Thyroid gland (tissue), 4 donors: ENCODE data around the gene BRD4. TPM values are rescaled to one million over a fixed set of nuclear protein-coding genes. Genes with fewer than 3 reads are reported as not detected.

Experiments
- DNase-seq, 2 donors: peaks; one replicate each; pipeline ENCODE4 v3.0.0-alpha.2; 2019
- H3K27ac ChIP-seq, 3 donors: fragments of 200-600 bp; sonication (generic); 1 replicate in 2 of 3; 2 replicates in 1 of 3; pipeline ENCODE4 v1.5.1; 2016 to 2019; ENCODE audit warnings: mild to moderate bottlenecking in 1 of 3, moderate library complexity in 1 of 3
- H3K27me3 ChIP-seq: fragments of 200-600 bp; sonication (generic); one replicate; pipeline ENCODE4 v1.5.1; 2019
- H3K36me3 ChIP-seq, 2 donors: fragments of 200-600 bp; sonication (generic); one replicate each; pipeline ENCODE4 v1.5.1; 2016 to 2019
- H3K4me1 ChIP-seq, 2 donors: fragments of 200-600 bp; sonication (generic); one replicate each; pipeline ENCODE4 v1.5.1; 2017 to 2019
- H3K4me3 ChIP-seq, 3 donors: fragments of 200-600 bp; sonication (generic); replicated peaks in 1 of 3; 1 replicate in 2 of 3; 2 replicates in 1 of 3; pipeline ENCODE4 v1.5.1; 2016; ENCODE audit warnings: mild to moderate bottlenecking in 1 of 3
- H3K9me3 ChIP-seq: fragments of 200-600 bp; sonication (generic); one replicate; pipeline ENCODE4 v1.5.1; 2017
- POLR2A ChIP-seq, 2 donors: fragments of 450-650 bp; IDR thresholded peaks; one replicate each; pipeline ENCODE4 v1.6.1; 2017; ENCODE audit warnings: antibody characterized with exemption in 2 of 2, mild to moderate bottlenecking in 2 of 2, moderate library complexity in 1 of 2
- WGBS, 2 donors: methylation state at CpG; one replicate each; pipeline ENCODE4 v1.1.5; 2017; 5-methylcytosine and 5-hydroxymethylcytosine counted together
- intact Hi-C: fragments of 100-400 bp; cut with DNase I; formaldehyde crosslinking; loops from one replicate; pipeline ENCODE4 v1.15.1; 2023
- total RNA-seq, 4 donors: library from RNA; depleted of rRNA; stranded (reverse); fragments of >200 nt; gene quantifications; one replicate each; pipeline ENCODE4 v1.2.3, GENCODE V29; 2016
- TF ChIP-seq, protein P1 (sequence below), 6 experiments: fragments of 200-600 bp in 3 of 6; fragments of 450-650 bp in 3 of 6; sonication (generic) in 3 of 6; IDR thresholded peaks; one replicate each; pipeline ENCODE4 v1.5.1; 2016 to 2019; ENCODE audit warnings: antibody characterized with exemption in 6 of 6, mild to moderate bottlenecking in 2 of 6, inconsistent platforms in 1 of 6, moderate library complexity in 1 of 6

The BRD4 gene
- total RNA-seq, 4 donors from 2014 or later, result 20.8 to 78.1 (median 32.4) TPM

DNA sequence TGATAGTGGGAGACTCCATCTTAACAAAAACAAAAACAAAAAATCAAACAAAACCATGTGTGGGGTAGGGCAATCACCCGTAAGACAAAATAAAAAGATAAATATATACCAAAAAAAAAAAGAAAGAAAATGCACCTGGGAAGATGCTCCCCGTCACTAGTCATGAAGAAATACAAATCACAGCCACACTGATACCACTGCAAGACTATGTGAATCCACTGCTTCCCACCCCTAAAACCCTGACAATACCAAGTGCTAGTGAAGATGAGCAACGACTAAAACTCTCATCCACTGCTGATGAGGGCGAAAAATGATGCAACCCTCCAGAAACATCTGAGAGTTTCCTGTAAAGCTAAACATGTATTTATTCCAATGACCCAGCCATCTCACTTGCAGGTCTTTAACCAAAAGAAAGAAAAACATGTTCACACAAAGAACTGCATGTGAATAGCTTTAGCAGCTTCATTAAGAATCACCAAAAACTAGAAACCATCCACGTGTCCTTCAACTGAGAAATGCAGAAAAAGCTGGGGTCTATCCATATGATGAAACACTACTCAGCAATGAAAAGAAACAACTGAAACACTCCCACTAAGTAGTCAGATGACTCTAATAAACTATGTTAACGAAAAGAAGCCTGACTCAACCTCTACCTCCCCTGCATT is 31.7 kb downstream of the BRD4 start:
- H3K4me1 ChIP-seq, result peaks cover 77 to 89% of the 10 kb centered on the region in 2 donors
- no peak for TF ChIP-seq POLR2A (IDR thresholded peaks at IDR 0.05)
- TF ChIP-seq, protein P1, sequence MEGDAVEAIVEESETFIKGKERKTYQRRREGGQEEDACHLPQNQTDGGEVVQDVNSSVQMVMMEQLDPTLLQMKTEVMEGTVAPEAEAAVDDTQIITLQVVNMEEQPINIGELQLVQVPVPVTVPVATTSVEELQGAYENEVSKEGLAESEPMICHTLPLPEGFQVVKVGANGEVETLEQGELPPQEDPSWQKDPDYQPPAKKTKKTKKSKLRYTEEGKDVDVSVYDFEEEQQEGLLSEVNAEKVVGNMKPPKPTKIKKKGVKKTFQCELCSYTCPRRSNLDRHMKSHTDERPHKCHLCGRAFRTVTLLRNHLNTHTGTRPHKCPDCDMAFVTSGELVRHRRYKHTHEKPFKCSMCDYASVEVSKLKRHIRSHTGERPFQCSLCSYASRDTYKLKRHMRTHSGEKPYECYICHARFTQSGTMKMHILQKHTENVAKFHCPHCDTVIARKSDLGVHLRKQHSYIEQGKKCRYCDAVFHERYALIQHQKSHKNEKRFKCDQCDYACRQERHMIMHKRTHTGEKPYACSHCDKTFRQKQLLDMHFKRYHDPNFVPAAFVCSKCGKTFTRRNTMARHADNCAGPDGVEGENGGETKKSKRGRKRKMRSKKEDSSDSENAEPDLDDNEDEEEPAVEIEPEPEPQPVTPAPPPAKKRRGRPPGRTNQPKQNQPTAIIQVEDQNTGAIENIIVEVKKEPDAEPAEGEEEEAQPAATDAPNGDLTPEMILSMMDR (IDR thresholded peaks at IDR 0.05), result no peak
- no peak overlapping the region for H3K4me3 ChIP-seq
- no peaks in the 10 kb centered on the region for H3K9me3 ChIP-seq
- no peaks in the 10 kb centered on the region for H3K36me3 ChIP-seq
- intact Hi-C loops, result no loop called here
- WGBS, 2 donors, result 86 to 88% methylated on average over 6 of the region's 6 CpGs
- no peak for DNase-seq
- no peaks in the 10 kb centered on the region for H3K27me3 ChIP-seq
- no peak overlapping the region for H3K27ac ChIP-seq

DNA sequence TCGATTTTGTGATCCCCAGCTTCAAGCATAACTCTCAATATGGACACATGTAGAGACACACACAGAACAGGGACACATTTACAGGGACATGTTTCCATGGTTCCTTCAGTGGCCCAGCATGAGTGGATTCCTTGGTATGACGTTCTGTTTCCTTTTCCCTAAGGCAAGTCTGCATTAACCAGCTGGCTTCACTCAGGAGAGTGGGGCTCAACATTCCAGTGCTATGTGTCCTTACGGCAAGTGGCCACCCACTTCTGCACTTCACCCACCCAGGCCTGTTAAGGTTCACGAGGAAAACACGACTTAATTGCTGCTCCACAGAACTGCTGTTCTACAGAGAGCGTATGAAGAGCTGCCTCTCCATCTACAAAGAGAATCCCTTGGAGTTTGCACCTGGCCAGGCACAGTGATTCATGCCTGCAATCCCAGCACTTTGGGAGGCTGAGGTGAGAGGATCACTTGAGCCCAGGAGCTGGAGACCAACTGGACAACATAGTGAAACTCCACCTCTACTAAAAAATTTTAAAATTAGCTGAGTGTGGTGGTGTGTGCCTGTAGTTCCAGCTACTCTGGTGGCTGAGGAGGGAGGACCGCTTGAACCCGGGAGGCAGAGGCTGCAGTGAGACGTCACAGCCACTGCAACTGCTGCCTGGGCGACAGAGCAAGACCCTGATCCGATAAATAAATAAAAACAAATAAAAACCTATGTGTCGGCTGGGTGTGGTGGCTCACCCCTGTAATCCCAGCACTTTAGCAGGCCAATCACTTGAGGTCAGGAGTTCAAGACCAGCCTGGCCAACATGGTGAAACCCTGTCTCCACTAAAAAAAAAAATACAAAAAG is 32.5 kb downstream of the BRD4 start:
- TF ChIP-seq POLR2A (IDR thresholded peaks at IDR 0.05), result no peak
- TF ChIP-seq, protein P1 (IDR thresholded peaks at IDR 0.05), result no peak
- Histone ChIP-seq H3K27ac (no peak overlapping the region), H3K9me3 (no peaks in the 10 kb centered on the region), H3K36me3 (no peaks in the 10 kb centered on the region), H3K27me3 (no peaks in the 10 kb centered on the region), H3K4me3 (no peak overlapping the region), H3K4me1 (peaks cover 81 to 90% of the 10 kb centered on the region in 2 donors)
- WGBS, 2 donors, result 72 to 84% methylated on average over 9 to 12 of the region's 12 CpGs
- DNase-seq, result peak; percentile 52 to 72
- intact Hi-C loops, result no loop called here

DNA sequence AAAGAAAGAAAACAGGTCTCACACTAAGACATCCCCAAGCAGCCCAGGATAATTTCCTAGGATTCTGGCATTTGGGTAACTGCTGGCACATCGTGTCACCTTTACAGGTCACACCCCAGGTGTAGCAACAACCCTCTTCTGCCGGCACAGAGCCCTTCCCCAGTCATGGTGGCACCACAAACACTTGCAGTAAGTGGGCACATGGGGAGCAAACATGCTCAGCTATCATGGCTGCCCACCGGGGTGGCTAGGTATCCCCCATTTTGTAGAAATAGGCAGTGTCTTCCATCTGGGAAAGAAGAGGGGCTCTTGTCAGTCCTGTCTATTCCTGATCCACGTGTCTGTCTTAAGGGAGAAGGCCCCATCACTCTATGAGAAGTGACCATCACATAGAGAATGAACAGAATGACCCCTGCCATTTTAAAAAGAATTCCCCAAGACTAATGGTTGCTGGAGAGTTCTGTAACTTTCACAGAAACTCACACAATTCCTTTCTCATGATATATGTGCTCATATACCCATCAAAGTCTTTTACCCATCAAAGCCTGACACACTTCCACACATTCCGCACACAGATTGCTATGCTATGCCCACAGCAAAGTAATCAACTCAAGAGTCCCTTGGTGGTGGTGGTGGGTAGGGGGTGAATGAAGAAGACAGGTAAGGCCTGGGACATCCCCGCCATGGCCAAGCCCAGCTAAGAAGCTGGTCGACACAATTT is 33.3 kb downstream of the BRD4 start:
- DNase-seq, result no peak
- Histone ChIP-seq H3K4me1 (peaks cover 81 to 91% of the 10 kb centered on the region in 2 donors), H3K4me3 (no peak overlapping the region), H3K27me3 (no peaks in the 10 kb centered on the region), H3K27ac (no peak overlapping the region), H3K9me3 (no peaks in the 10 kb centered on the region), H3K36me3 (no peaks in the 10 kb centered on the region)
- WGBS, 2 donors, result 89 to 90% methylated on average over 6 to 7 of the region's 7 CpGs
- intact Hi-C loops, result no loop called here
- no peak for TF ChIP-seq POLR2A (IDR thresholded peaks at IDR 0.05)
- TF ChIP-seq, protein P1 (IDR thresholded peaks at IDR 0.05), result no peak

DNA sequence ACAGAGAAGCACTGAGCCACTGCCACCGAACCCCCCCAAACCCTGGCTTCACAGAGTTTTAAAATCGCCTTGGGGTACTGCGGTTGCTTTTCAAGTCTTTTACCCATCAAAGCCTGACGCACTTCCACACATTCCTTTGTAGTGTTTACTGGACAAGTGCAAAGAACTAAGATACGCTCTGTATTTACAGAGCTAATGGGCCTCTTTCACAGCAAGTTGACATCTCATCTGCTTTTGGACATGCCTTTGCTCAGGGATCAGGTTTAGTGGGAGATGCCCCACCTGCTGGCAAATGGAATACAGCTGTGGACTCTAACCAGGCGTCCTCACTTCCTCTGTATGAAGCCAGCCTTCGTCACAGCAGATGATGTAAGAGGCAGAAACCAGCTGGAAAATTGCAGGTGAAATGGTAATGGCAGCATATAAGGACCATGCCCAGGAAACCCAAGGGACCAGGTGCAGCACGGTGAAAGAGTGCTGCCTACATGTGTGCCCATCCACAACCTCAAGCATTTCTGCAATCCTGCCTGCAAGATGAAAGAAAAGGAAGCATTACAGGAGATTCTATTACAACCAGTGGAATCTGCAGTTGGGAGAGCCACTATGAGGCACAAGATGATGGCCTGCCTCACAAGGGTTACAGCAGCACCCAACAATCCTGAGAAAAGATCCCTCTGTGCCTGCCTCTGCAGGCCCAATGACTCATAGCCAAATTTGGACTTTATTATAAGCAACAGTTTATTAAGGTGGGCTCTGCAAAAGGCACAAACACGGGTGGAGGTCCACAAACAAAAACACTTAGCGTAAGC is 34.7 kb downstream of the BRD4 start:
- no peak overlapping the region for H3K4me3 ChIP-seq
- intact Hi-C loops, result no loop called here
- peaks cover 83 to 93% of the 10 kb centered on the region in 2 donors for H3K4me1 ChIP-seq
- TF ChIP-seq, protein P1 (IDR thresholded peaks at IDR 0.05), result no peak
- TF ChIP-seq POLR2A (IDR thresholded peaks at IDR 0.05), result no peak
- H3K36me3 ChIP-seq, result no peaks in the 10 kb centered on the region
- 37 to 40% methylated on average over 10 of the region's 10 CpGs for WGBS, 2 donors
- H3K27ac ChIP-seq, result peak overlapping the region in 2 of 3 donors; percentile 26 to 49
- no peaks in the 10 kb centered on the region for H3K9me3 ChIP-seq
- no peaks in the 10 kb centered on the region for H3K27me3 ChIP-seq
- no peak for DNase-seq
